ENCODE data around the gene ADK. TPM values are rescaled to one million over a fixed set of nuclear protein-coding genes. Genes with fewer than 3 reads are reported as not detected.

Gene ADK
- total and polyA plus RNA-seq, 5 donors from 2014 or later, result 33.3 to 83.0 (median 63.7) TPM

- H3K4me3 ChIP-seq (ENCODE audit: low read depth, low read length), result no peak overlapping the region
- peaks cover 0 to 20% (median 3%) of the 10 kb centered on the region in 7 donors for H3K9me3 Mint-ChIP-seq
- ATAC-seq (ENCODE audit: low read depth in 2 of 2) (no peak), DNase-seq (no peak)
- no peaks in the 10 kb centered on the region for H3K27me3 ChIP-seq (ENCODE audit: control insufficient read depth, insufficient read depth, low read length)
- peaks cover 16 to 25% (median 19%) of the 10 kb centered on the region in 4 donors for H3K4me1 Mint-ChIP-seq
- peaks cover 16% of the 10 kb centered on the region in 2 experiments for H3K9me3 ChIP-seq (ENCODE audit: control insufficient read depth in 2 of 2, low read length in 2 of 2)
- H3K4me3 Mint-ChIP-seq, result no peak overlapping the region
- no peaks in the 10 kb centered on the region for H3K27me3 Mint-ChIP-seq
- H3K27ac Mint-ChIP-seq, result no peak overlapping the region
- H3K27ac ChIP-seq (ENCODE audit: insufficient read depth, low read length, poor library complexity, severe bottlenecking), result no peak overlapping the region
- peaks cover 35% of the 10 kb centered on the region for H3K36me3 ChIP-seq (ENCODE audit: control insufficient read depth, insufficient read depth, low read length)
- H3K4me1 ChIP-seq (ENCODE audit: control insufficient read depth, insufficient read depth, low read length, poor library complexity, severe bottlenecking), result no peaks in the 10 kb centered on the region
- H3K36me3 Mint-ChIP-seq, result peaks cover 50% of the 10 kb centered on the region
Measured at GRCh38 chr10:74322565-74322964, 171.5 kb downstream of the ADK start.

GRCh38 chr10:74328388-74328787 is 177.4 kb downstream of the ADK start:
- Mint-ChIP-seq H3K27me3 (no peaks in the 10 kb centered on the region), H3K9me3 (peaks cover 0 to 2% (median 0%) of the 10 kb centered on the region in 7 donors), H3K36me3 (peaks cover 39% of the 10 kb centered on the region), H3K4me1 (peaks cover 11 to 21% (median 17%) of the 10 kb centered on the region in 4 donors), H3K4me3 (no peak overlapping the region), H3K27ac (no peak overlapping the region)
- H3K36me3 ChIP-seq (ENCODE audit: control insufficient read depth, insufficient read depth, low read length), result peaks cover 8% of the 10 kb centered on the region
- no peaks in the 10 kb centered on the region for H3K4me1 ChIP-seq (ENCODE audit: control insufficient read depth, insufficient read depth, low read length, poor library complexity, severe bottlenecking)
- DNase-seq, result no peak
- no peaks in the 10 kb centered on the region for H3K9me3 ChIP-seq (ENCODE audit: control insufficient read depth in 2 of 2, low read length in 2 of 2)
- no peaks in the 10 kb centered on the region for H3K27me3 ChIP-seq (ENCODE audit: control insufficient read depth, insufficient read depth, low read length)
- H3K4me3 ChIP-seq (ENCODE audit: low read depth, low read length), result no peak overlapping the region
- H3K27ac ChIP-seq (ENCODE audit: insufficient read depth, low read length, poor library complexity, severe bottlenecking), result no peak overlapping the region
- ATAC-seq (ENCODE audit: low read depth in 2 of 2), result no peak

- DNase-seq (no peak), ATAC-seq (ENCODE audit: low read depth in 2 of 2) (no peak)
- Histone ChIP-seq H3K36me3 (ENCODE audit: control insufficient read depth, insufficient read depth, low read length) (peaks cover 4% of the 10 kb centered on the region), H3K4me1 (ENCODE audit: control insufficient read depth, insufficient read depth, low read length, poor library complexity, severe bottlenecking) (no peaks in the 10 kb centered on the region), H3K4me3 (ENCODE audit: low read depth, low read length) (no peak overlapping the region), H3K27ac (ENCODE audit: insufficient read depth, low read length, poor library complexity, severe bottlenecking) (no peak overlapping the region), H3K9me3 (ENCODE audit: control insufficient read depth in 2 of 2, low read length in 2 of 2) (no peaks in the 10 kb centered on the region), H3K27me3 (ENCODE audit: control insufficient read depth, insufficient read depth, low read length) (no peaks in the 10 kb centered on the region)
- Mint-ChIP-seq H3K9me3 (peaks cover 0 to 2% (median 0%) of the 10 kb centered on the region in 7 donors), H3K36me3 (peaks cover 29% of the 10 kb centered on the region), H3K4me3 (no peak overlapping the region), H3K27ac (no peak overlapping the region), H3K4me1 (peaks cover 11 to 16% (median 12%) of the 10 kb centered on the region in 4 donors), H3K27me3 (no peaks in the 10 kb centered on the region)
Measured at GRCh38 chr10:74329873-74330272, 178.9 kb downstream of the ADK start.

GRCh38 chr10:74330646-74331045 is 179.6 kb downstream of the ADK start:
- H3K4me3 Mint-ChIP-seq, result no peak overlapping the region
- peaks cover 0 to 2% (median 0%) of the 10 kb centered on the region in 7 donors for H3K9me3 Mint-ChIP-seq
- no peaks in the 10 kb centered on the region for H3K27me3 ChIP-seq (ENCODE audit: control insufficient read depth, insufficient read depth, low read length)
- H3K27me3 Mint-ChIP-seq, result no peaks in the 10 kb centered on the region
- peaks cover 30% of the 10 kb centered on the region for H3K36me3 Mint-ChIP-seq
- H3K4me1 Mint-ChIP-seq, result peaks cover 3 to 12% (median 7%) of the 10 kb centered on the region in 4 donors
- H3K27ac Mint-ChIP-seq, result no peak overlapping the region
- ATAC-seq (ENCODE audit: low read depth in 2 of 2) (no peak), DNase-seq (no peak)
- H3K36me3 ChIP-seq (ENCODE audit: control insufficient read depth, insufficient read depth, low read length), result peaks cover 4% of the 10 kb centered on the region
- no peaks in the 10 kb centered on the region for H3K9me3 ChIP-seq (ENCODE audit: control insufficient read depth in 2 of 2, low read length in 2 of 2)
- no peaks in the 10 kb centered on the region for H3K4me1 ChIP-seq (ENCODE audit: control insufficient read depth, insufficient read depth, low read length, poor library complexity, severe bottlenecking)
- no peak overlapping the region for H3K27ac ChIP-seq (ENCODE audit: insufficient read depth, low read length, poor library complexity, severe bottlenecking)
- H3K4me3 ChIP-seq (ENCODE audit: low read depth, low read length), result no peak overlapping the region

GRCh38 chr10:74332398-74332797 is 181.4 kb downstream of the ADK start:
- H3K36me3 ChIP-seq (ENCODE audit: control insufficient read depth, insufficient read depth, low read length), result peaks cover 2% of the 10 kb centered on the region
- H3K4me3 Mint-ChIP-seq, result no peak overlapping the region
- no peaks in the 10 kb centered on the region for H3K4me1 ChIP-seq (ENCODE audit: control insufficient read depth, insufficient read depth, low read length, poor library complexity, severe bottlenecking)
- no peaks in the 10 kb centered on the region for H3K27me3 Mint-ChIP-seq
- peaks cover 0 to 1% (median 0%) of the 10 kb centered on the region in 7 donors for H3K9me3 Mint-ChIP-seq
- peaks cover 25% of the 10 kb centered on the region for H3K36me3 Mint-ChIP-seq
- no peak overlapping the region for H3K4me3 ChIP-seq (ENCODE audit: low read depth, low read length)
- DNase-seq (no peak), ATAC-seq (ENCODE audit: low read depth in 2 of 2) (no peak)
- H3K27me3 ChIP-seq (ENCODE audit: control insufficient read depth, insufficient read depth, low read length), result no peaks in the 10 kb centered on the region
- H3K27ac ChIP-seq (ENCODE audit: insufficient read depth, low read length, poor library complexity, severe bottlenecking), result no peak overlapping the region
- H3K9me3 ChIP-seq (ENCODE audit: control insufficient read depth in 2 of 2, low read length in 2 of 2), result no peaks in the 10 kb centered on the region
- H3K4me1 Mint-ChIP-seq, result peaks cover 0 to 13% (median 9%) of the 10 kb centered on the region in 4 donors
- no peak overlapping the region for H3K27ac Mint-ChIP-seq

GRCh38 chr10:74333174-74333573 is 182.2 kb downstream of the ADK start:
- H3K9me3 ChIP-seq (ENCODE audit: control insufficient read depth in 2 of 2, low read length in 2 of 2), result no peaks in the 10 kb centered on the region
- H3K4me3 ChIP-seq (ENCODE audit: low read depth, low read length), result no peak overlapping the region
- ATAC-seq (ENCODE audit: low read depth in 2 of 2), result no peak
- peaks cover 2% of the 10 kb centered on the region for H3K36me3 ChIP-seq (ENCODE audit: control insufficient read depth, insufficient read depth, low read length)
- H3K4me1 Mint-ChIP-seq, result peaks cover 0 to 13% (median 11%) of the 10 kb centered on the region in 4 donors
- H3K27ac Mint-ChIP-seq, result no peak overlapping the region
- H3K27ac ChIP-seq (ENCODE audit: insufficient read depth, low read length, poor library complexity, severe bottlenecking), result no peak overlapping the region
- no peaks in the 10 kb centered on the region for H3K27me3 ChIP-seq (ENCODE audit: control insufficient read depth, insufficient read depth, low read length)
- DNase-seq, result no peak
- peaks cover 21% of the 10 kb centered on the region for H3K36me3 Mint-ChIP-seq
- no peak overlapping the region for H3K4me3 Mint-ChIP-seq
- H3K9me3 Mint-ChIP-seq, result peaks cover 0 to 1% (median 0%) of the 10 kb centered on the region in 7 donors
- no peaks in the 10 kb centered on the region for H3K27me3 Mint-ChIP-seq
- H3K4me1 ChIP-seq (ENCODE audit: control insufficient read depth, insufficient read depth, low read length, poor library complexity, severe bottlenecking), result no peaks in the 10 kb centered on the region

- no peak overlapping the region for H3K27ac Mint-ChIP-seq
- Histone ChIP-seq H3K27me3 (ENCODE audit: control insufficient read depth, insufficient read depth, low read length) (no peaks in the 10 kb centered on the region), H3K36me3 (ENCODE audit: control insufficient read depth, insufficient read depth, low read length) (peaks cover 2% of the 10 kb centered on the region), H3K4me1 (ENCODE audit: control insufficient read depth, insufficient read depth, low read length, poor library complexity, severe bottlenecking) (no peaks in the 10 kb centered on the region), H3K9me3 (ENCODE audit: control insufficient read depth in 2 of 2, low read length in 2 of 2) (no peaks in the 10 kb centered on the region), H3K27ac (ENCODE audit: insufficient read depth, low read length, poor library complexity, severe bottlenecking) (no peak overlapping the region), H3K4me3 (ENCODE audit: low read depth, low read length) (no peak overlapping the region)
- no peaks in the 10 kb centered on the region for H3K27me3 Mint-ChIP-seq
- no peak for ATAC-seq (ENCODE audit: low read depth in 2 of 2)
- H3K36me3 Mint-ChIP-seq, result peaks cover 22% of the 10 kb centered on the region
- peaks cover 0 to 13% (median 11%) of the 10 kb centered on the region in 4 donors for H3K4me1 Mint-ChIP-seq
- no peak overlapping the region for H3K4me3 Mint-ChIP-seq
- peaks cover 0 to 1% (median 0%) of the 10 kb centered on the region in 7 donors for H3K9me3 Mint-ChIP-seq
- no peak for DNase-seq
Measured at GRCh38 chr10:74334221-74334620, 183.2 kb downstream of the ADK start.

GRCh38 chr10:74335501-74335900 is 184.5 kb downstream of the ADK start:
- no peaks in the 10 kb centered on the region for H3K27me3 ChIP-seq (ENCODE audit: control insufficient read depth, insufficient read depth, low read length)
- peaks cover 0 to 13% (median 11%) of the 10 kb centered on the region in 4 donors for H3K4me1 Mint-ChIP-seq

More at GRCh38 chr10:74335501-74335900, 184.5 kb downstream of the ADK start:
- Mint-ChIP-seq H3K9me3 (peaks cover 0 to 1% (median 0%) of the 10 kb centered on the region in 7 donors), H3K27ac (no peak overlapping the region), H3K36me3 (peaks cover 24% of the 10 kb centered on the region), H3K27me3 (no peaks in the 10 kb centered on the region), H3K4me3 (no peak overlapping the region)
- Histone ChIP-seq H3K27ac (ENCODE audit: insufficient read depth, low read length, poor library complexity, severe bottlenecking) (no peak overlapping the region), H3K4me3 (ENCODE audit: low read depth, low read length) (no peak overlapping the region), H3K36me3 (ENCODE audit: control insufficient read depth, insufficient read depth, low read length) (peaks cover 2% of the 10 kb centered on the region), H3K9me3 (ENCODE audit: control insufficient read depth in 2 of 2, low read length in 2 of 2) (no peaks in the 10 kb centered on the region), H3K4me1 (ENCODE audit: control insufficient read depth, insufficient read depth, low read length, poor library complexity, severe bottlenecking) (no peaks in the 10 kb centered on the region)
- no peak for ATAC-seq (ENCODE audit: low read depth in 2 of 2)
- DNase-seq, result no peak

Data from CD4-positive, CD25-positive, alpha-beta regulatory T cell (primary cell).